Mesodermal cell (in vitro differentiated cells): ENCODE data around the gene BHLHE41.

Experiments
- H3K27ac ChIP-seq: 2 replicates; pipeline ENCODE4 v1.7.0; 2013; ENCODE audit warnings: mild to moderate bottlenecking, low read depth, low read length, moderate library complexity; ENCODE audit not compliant: severe bottlenecking
- H3K36me3 ChIP-seq: 2 replicates; pipeline ENCODE4 v1.7.1; 2013; ENCODE audit warnings: mild to moderate bottlenecking, low read length, moderate library complexity; ENCODE audit not compliant: control insufficient read depth, insufficient read depth
- H3K4me1 ChIP-seq: one replicate; pipeline ENCODE4 v1.7.1; 2013; ENCODE audit warnings: mild to moderate bottlenecking, low read length; ENCODE audit not compliant: insufficient read depth, control insufficient read depth, poor library complexity, severe bottlenecking
- H3K4me3 ChIP-seq: 2 replicates; pipeline ENCODE4 v1.7.0; 2013; ENCODE audit warnings: low read length, control low read depth, mild to moderate bottlenecking; ENCODE audit not compliant: insufficient read depth, poor library complexity, severe bottlenecking; ENCODE audit errors: extremely low read depth
- H3K9me3 ChIP-seq: 2 replicates; pipeline ENCODE4 v1.7.1; 2013; ENCODE audit warnings: mild to moderate bottlenecking, low read length, moderate library complexity; ENCODE audit not compliant: control insufficient read depth
- WGBS, 2 experiments: methylation state at CpG; one replicate each; pipeline ENCODE4 v1.1.5; 2013; ENCODE audit warnings: missing lambda C conversion rate in 2 of 2; ENCODE audit not compliant: insufficient coverage in 2 of 2; 5-methylcytosine and 5-hydroxymethylcytosine counted together

BHLHE41 gene

DNA sequence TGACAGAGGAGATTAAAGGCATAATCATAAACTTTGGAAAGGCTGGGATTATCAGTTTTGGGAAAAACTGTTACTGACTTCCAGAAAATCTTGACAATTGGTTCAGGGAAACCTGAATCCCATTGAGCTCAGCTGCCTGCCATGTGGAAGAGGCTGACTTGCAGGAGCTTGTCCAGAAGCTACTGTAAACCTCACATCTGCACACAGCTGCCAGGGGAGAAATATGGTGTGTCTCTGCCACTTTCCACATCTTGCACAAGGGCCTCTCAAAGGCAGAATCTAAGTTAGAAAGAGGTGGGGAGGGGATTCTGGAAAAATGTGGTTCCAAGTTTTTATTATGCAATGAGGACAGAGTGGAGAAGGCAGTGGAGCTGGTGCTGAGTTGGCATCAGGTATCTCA lies 8.7 kb upstream of the BHLHE41 start:
- Histone ChIP-seq H3K9me3 (no peaks in the 10 kb centered on the region), H3K27ac (no peak overlapping the region), H3K36me3 (no peaks in the 10 kb centered on the region), H3K4me3 (no peak overlapping the region), H3K4me1 (no peaks in the 10 kb centered on the region)

DNA sequence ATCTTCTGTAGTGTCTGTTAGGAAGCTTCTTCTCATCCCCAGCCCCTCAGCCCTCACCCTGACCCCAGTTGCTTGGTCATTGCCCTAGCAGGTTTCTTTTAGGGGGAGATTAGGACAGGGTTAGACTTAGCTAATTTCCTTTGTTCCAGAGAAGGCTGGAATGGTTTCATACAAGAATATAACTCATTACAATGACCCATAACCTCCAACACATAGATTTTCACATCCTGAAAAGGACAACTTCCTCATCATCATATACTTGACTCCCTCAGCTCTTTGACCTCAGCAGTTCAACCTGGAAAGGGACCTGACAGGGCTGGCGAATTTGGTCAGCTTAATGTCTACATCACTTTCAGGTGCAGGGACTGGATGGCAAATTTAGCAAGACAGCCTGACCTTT lies 8.0 kb upstream of the BHLHE41 start:
- H3K4me1 ChIP-seq: no peaks in the 10 kb centered on the region
- H3K36me3 ChIP-seq: no peaks in the 10 kb centered on the region
- no peak overlapping the region for H3K27ac ChIP-seq
- H3K9me3 ChIP-seq: no peaks in the 10 kb centered on the region
- H3K4me3 ChIP-seq: no peak overlapping the region
- 56 to 88% methylated on average over 1 of the region's 1 CpG for WGBS, 2 experiments

DNA sequence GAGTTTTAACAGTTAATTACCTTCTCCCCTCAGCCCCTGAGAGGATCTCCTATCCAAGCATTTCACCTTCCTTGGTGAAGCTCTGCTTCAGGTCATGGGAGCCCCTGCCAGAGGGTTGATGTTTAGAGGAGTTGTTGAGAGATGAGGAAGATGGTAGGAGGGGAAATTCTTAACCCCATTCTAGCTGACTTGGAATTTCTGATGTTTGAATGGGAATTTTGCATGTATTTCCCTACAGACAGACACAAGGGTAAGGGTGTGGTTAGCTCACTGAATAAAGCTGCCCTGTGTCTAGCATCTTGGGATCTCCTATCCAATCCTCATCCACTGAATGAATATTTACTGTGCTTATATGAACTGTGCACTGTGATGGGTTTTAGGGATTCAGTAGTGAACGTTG lies 7.1 kb upstream of the BHLHE41 start:
- Histone ChIP-seq H3K36me3 (no peaks in the 10 kb centered on the region), H3K4me3 (no peak overlapping the region), H3K27ac (no peak overlapping the region), H3K4me1 (no peaks in the 10 kb centered on the region), H3K9me3 (no peaks in the 10 kb centered on the region)
- no CpG with 5 or more reads among the region's 1 CpG for WGBS, 2 experiments

DNA sequence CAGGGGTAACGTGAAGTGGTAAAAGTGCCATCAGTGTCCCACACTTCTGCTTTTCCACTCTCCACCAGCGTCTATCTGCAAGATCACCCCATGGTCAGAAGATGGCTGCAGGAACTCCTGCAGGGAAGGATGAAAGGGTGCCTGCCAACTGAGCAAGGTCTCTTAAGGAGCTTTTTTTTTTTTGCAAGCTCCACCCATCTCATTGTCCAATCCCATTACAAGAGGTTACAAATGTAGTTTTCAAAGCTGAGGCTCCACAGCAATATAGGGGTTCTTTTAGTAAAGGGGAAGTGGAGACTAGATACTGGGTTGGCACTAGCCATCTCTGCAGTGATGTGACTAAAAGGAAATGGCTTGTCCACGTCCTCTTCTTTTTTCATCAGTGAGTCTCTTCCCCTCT lies 5.9 kb upstream of the BHLHE41 start:
- Histone ChIP-seq H3K36me3 (no peaks in the 10 kb centered on the region), H3K27ac (no peak overlapping the region), H3K9me3 (no peaks in the 10 kb centered on the region), H3K4me3 (no peak overlapping the region), H3K4me1 (no peaks in the 10 kb centered on the region)
- 83% methylated on average over 1 of the region's 3 CpGs; no CpG with 5 or more reads in 1 of the 2 experiments for WGBS, 2 experiments

DNA sequence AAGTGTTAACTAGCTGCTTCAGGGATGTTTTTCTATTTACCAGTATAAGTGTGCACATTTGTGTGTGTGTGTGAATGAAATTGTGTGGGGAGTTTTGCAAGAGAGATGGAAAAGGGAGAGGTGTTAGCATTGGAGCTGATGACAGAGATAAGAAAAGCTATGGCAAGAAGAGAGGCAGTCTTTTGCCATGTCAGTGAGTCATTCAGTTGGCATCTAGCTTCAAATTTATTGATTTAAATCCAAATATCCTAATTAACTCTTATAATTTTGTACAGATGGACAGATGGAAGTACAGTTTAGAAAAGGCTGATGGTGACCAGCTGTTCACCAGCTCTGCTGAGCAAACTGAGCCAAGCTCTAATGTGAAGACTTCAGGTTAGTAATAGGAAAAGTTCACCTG lies 3.3 kb upstream of the BHLHE41 start:
- Histone ChIP-seq H3K4me1 (peaks cover 7% of the 10 kb centered on the region), H3K27ac (no peak overlapping the region), H3K36me3 (no peaks in the 10 kb centered on the region), H3K9me3 (no peaks in the 10 kb centered on the region), H3K4me3 (no peak overlapping the region)

DNA sequence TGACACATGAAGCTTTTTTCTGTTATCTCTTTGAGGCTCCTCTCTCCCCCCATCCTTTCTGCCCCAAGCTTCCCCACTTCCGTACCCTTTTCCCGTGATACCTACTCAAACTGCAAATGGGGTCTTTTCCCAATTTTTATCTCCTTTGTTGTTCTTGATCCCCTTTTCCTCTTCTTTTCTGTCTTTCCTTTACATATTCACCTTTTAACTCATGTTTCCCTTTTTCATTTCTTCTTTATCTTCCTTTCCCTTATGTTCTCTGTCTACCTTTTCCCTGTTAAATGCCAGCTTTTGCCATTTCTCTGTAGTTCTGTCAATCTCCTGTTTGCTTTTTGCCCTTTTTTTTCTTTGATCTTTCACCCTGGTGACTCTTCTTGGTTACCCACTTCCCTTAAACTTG lies 2.6 kb upstream of the BHLHE41 start:
- no peak overlapping the region for H3K27ac ChIP-seq
- WGBS, 2 experiments: 40 to 45% methylated on average over 2 of the region's 2 CpGs
- peaks cover 7% of the 10 kb centered on the region for H3K4me1 ChIP-seq

DNA sequence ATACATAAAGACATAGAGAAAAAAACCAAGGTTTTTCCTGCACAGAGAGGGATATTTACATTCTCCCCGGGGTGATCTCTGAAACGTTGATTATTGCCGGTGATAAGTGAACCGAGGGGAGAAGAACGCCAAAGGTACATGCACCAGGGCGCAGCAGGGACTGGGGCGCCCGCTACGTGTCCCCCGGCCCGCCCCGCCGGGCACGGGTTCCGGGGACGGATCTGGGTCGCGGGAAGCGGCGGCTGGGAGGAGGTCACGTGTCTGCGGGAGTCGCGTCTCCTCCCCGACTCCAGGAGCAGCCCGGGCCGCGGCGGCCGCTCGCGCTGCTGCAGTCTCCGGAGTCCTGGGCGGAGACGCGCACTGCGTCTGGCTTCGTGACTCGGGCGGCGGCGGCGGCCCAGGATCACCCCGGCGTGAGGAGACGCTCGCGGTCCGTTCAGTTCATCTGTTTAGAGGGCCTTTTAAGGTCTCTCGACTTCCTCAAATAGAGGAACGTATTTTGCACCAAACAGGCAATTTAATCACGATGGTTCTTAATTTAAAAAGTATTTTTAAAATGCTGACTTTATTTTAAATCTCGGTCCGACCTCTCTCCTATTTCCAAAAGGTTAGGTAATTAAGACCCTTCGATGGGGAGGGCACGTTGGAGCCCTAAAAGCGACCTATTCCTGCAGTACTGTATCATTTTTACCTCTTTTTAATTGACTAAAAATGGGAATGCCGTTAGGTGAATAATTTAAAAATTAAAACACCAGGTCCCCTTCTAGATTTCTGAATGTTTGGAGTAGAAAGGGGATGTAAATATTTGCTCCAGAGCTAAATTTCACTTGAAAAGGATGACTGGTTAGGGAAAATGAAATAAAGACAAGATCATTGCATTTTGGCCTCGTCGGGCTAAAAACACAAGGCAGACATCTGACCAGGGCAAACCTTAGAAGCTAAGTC lies 1.8 kb upstream of the BHLHE41 start:
- Histone ChIP-seq H3K36me3 (no peaks in the 10 kb centered on the region), H3K9me3 (no peaks in the 10 kb centered on the region), H3K4me3 (peak overlapping the region; percentile 57), H3K4me1 (peaks cover 7% of the 10 kb centered on the region), H3K27ac (no peak overlapping the region)
- WGBS, 2 experiments: 1% methylated on average over 43 to 47 of the region's 60 CpGs

More for the DNA sequence above, 2.6 kb upstream of the BHLHE41 start:
- no peak overlapping the region for H3K4me3 ChIP-seq
- H3K36me3 ChIP-seq: no peaks in the 10 kb centered on the region
- no peaks in the 10 kb centered on the region for H3K9me3 ChIP-seq

DNA sequence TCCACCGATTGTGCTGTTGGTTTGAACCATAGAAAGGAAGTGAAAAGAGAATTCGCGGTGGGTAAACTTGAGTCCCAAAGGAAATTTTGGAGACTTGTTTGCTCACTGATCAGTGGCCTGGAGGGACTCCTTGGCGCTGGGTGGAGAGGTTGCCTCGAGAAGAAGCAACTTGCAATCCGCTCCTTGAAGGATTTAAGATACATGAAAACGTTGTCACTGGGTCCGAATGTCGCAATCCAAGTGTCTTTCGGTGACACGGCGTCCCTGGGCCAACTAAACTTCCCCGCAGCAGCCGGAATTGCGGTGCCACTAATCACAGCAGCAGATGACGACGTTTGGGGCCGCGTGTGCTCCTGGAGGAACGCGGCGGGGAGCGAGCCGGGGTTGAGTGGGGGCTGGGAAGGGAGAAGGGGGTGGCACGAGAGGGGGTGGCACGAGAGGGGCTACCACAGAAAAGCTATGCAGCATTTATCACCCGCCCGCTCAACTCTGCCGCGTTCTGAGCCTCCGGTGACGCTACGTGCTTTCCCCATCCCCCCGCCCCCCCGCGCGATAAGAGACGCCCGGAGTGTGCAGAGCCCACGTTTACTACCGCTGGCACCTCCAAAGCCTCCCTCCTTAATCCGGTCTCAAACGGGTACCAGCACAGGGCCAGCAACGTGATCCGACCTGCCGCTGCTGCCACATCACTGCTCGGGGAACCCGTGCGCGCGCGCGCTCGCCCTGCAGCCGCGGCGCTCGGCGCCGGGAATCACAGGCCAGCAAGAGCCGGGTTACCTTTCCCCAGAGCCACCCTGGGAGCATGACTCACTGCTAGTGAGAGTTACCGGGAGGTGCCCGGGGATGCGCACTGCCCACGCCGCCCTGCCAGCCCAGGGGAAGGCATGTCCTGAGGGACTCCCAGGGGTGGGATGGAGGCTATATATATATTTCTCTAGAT lies 833 bp upstream of the BHLHE41 start:
- Histone ChIP-seq H3K4me3 (peak overlapping the region; percentile 57), H3K4me1 (peaks cover 7% of the 10 kb centered on the region), H3K9me3 (no peaks in the 10 kb centered on the region), H3K27ac (no peak overlapping the region), H3K36me3 (no peaks in the 10 kb centered on the region)
- 1% methylated on average over 40 to 50 of the region's 66 CpGs for WGBS, 2 experiments

DNA sequence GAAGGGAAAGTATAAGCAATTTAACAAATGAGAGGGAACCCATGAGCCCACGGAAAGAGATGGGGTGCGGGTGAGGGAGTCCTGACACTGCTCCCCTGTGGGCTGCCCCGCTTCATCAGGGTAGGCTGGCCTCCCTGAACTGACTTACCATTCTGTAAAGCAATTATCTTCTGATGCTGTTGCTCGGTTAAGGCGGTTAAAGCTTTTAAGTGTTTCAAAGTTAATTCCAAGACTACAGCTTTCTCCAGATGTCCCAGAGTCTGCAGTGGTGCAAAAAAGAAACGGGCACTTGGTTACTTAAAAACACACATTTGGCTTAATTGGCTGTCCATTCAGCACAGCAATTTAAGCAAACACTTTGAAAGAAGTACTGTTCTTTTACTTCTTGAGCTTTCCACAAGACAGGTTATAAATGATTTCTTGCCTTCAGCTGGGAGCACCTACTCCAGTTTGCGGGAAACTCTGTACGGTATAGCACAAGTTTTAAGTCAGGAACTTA lies 1.3 kb downstream of the BHLHE41 start:
- H3K36me3 ChIP-seq: no peaks in the 10 kb centered on the region
- WGBS, 2 experiments: 4 to 10% methylated on average over 3 to 4 of the region's 8 CpGs
- H3K4me3 ChIP-seq: peak overlapping the region; percentile 43
- no peak overlapping the region for H3K27ac ChIP-seq
- no peaks in the 10 kb centered on the region for H3K9me3 ChIP-seq
- peaks cover 7% of the 10 kb centered on the region for H3K4me1 ChIP-seq

DNA sequence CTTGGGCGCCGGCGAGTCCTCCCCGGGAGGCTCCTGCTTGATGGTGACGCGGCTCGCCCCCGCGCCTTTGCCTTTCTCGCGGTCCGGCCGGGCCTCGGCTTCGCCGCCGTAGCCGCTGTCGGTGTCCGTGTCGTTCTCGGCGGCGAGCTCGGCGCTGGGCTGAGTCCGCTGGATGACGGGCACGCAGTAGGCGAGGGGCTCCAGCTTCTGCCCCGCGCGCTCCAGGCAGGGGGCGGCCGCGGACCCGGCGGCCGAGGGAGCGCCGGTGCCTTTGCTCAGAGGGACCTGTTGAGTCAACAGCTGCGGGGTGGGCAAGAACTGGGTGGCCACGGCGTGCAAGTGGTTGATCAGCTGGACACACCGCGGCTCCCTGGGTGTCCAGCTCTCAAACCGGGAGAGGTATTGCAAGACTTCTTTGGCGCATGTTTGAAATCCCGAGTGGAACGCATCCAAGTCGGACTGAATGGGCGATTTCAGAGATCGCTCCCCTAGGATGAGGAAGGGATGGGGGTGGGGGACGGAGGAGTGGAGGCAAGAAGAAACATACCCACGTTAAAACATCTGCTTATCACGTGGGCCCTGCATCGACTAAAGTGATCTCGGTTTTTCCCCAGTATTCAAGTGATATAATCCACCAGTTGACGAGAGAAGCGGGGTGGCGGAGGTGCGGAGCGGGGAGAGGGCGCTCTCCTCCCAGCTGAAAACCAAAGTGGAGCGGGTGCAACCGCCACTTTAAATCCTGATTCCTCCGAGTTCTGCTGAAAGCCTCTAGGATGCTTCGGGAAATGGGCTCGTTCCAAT lies 2.0 kb downstream of the BHLHE41 start:
- H3K9me3 ChIP-seq: no peaks in the 10 kb centered on the region
- H3K4me1 ChIP-seq: peaks cover 7% of the 10 kb centered on the region
- WGBS, 2 experiments: 1% methylated on average over 49 to 53 of the region's 69 CpGs
- H3K27ac ChIP-seq: no peak overlapping the region
- H3K4me3 ChIP-seq: peak overlapping the region; percentile 43
- H3K36me3 ChIP-seq: no peaks in the 10 kb centered on the region
